HG02981 (cell line): ENCODE measurements around the gene HES2.
"Not testable (repeated sequence)": the region's sequence is repeated elsewhere in the genome, so short reads cannot be mapped to it uniquely, and the experiment has no call there.

Experiments used
- ATAC-seq: cut with Tn5 transposase; IDR thresholded peaks from one replicate; pipeline ENCODE4 v1.9.1; 2021; ENCODE audit warnings: mild to moderate bottlenecking, moderate library complexity; ENCODE audit not compliant: unreplicated experiment

Gene HES2

GRCh38 chr1:6419397-6419803 is 319 bp downstream of the HES2 start:
- no peak for ATAC-seq

- ATAC-seq = no peak
Measured at GRCh38 chr1:6418668-6419396, 887 bp downstream of the HES2 start.

GRCh38 chr1:6417961-6418667 is 1.6 kb downstream of the HES2 start:
- ATAC-seq = no peak

GRCh38 chr1:6416906-6417305 is 2.8 kb downstream of the HES2 start:
- no peak for ATAC-seq

- ATAC-seq = no peak
Measured at GRCh38 chr1:6416295-6416656, 3.4 kb downstream of the HES2 start.

GRCh38 chr1:6414881-6415626 is 4.7 kb downstream of the HES2 start:
- ATAC-seq = no peak

GRCh38 chr1:6414443-6414844 is 5.3 kb downstream of the HES2 start:
- ATAC-seq = peak; percentile 73

- ATAC-seq = no peak
Measured at GRCh38 chr1:6412896-6413295, 6.8 kb downstream of the HES2 start.

- no peak for ATAC-seq
Measured at GRCh38 chr1:6410248-6410893, 9.3 kb downstream of the HES2 start.

GRCh38 chr1:6409733-6410132 is 10.0 kb downstream of the HES2 start:
- no peak for ATAC-seq

- no peak for ATAC-seq
Measured at GRCh38 chr1:6409053-6409452, 10.7 kb downstream of the HES2 start.

GRCh38 chr1:6408023-6408422 is 11.7 kb downstream of the HES2 start:
- ATAC-seq = no peak

GRCh38 chr1:6401673-6402072 is 18.0 kb downstream of the HES2 start:
- ATAC-seq = no peak

GRCh38 chr1:6399294-6399693 is 20.4 kb downstream of the HES2 start:
- no peak for ATAC-seq

- no peak for ATAC-seq
Measured at GRCh38 chr1:6397844-6398441, 21.8 kb downstream of the HES2 start.

GRCh38 chr1:6396998-6397397 is 22.7 kb downstream of the HES2 start:
- ATAC-seq = no peak

GRCh38 chr1:6395781-6396244 is 23.9 kb downstream of the HES2 start:
- ATAC-seq = not testable (repeated sequence)

GRCh38 chr1:6395130-6395529 is 24.6 kb downstream of the HES2 start:
- ATAC-seq = not testable (repeated sequence)

- peak; percentile 79 for ATAC-seq
Measured at GRCh38 chr1:6393400-6394187, 26.1 kb downstream of the HES2 start, which contains the start of gene ACOT7. ACOT7 (minus strand) TSS chr1:6393767; CDS start chr1:6393399, 368 bp downstream.
